Activated T-helper 1 cell treated with Interleukin-2 at 50 U/mL for 16 hours (primary cell): ENCODE results near the gene ACACB.
A peak's percentile ranks its signal among the peaks of the same experiment; 100 is the strongest.
"Not testable (repeated sequence)": the region's sequence is repeated elsewhere in the genome, so short reads cannot be mapped to it uniquely, and the experiment has no call there.

Experiments used
- DNase-seq: peaks from one replicate; pipeline ENCODE4 v3.0.0-alpha.2; 2020; ENCODE audit warnings: low read depth

Gene ACACB

DNA sequence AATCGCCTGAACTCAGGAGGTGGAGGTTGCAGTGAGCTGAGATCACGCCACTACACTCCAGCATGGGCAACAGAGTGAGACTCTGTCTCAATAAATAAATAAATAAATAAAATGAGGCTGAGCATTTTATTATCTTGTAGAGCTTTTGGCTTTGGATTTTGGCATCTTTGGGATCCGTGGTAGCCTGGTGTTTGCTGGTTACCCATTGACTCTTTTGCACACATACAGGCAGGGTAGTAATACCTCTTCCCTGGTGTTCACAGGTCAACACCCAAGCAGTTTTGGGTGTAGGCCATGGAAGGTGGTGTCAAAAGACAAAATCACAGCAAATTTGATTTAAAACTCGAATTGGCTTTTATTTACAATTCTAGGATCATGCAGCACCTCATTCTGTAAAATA is 27.8 kb downstream of the ACACB start:
- no peak for DNase-seq

DNA sequence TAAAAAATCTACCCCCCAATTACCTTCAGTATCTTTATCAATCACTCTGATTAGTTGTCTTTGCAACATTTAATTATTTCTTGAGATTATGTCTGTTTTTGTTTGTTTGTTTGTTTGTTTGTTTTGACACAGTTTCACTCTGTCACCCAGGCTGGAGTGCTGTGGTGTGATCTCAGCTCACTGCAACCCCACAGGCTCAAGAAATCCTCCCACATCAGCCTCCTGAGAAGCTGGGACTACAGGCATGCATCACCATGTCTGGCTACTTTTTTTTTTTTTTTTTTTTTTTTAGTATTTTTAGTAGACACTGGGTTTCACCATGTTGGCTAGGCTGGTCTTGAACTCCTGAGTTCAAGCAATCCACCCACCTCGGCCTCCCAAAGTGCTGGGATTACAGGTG is 30.7 kb downstream of the ACACB start:
- DNase-seq: not testable (repeated sequence)

- no peak for DNase-seq
Observed at GRCh38 chr12:109147954-109148353, 31.6 kb downstream of the ACACB start.

DNA sequence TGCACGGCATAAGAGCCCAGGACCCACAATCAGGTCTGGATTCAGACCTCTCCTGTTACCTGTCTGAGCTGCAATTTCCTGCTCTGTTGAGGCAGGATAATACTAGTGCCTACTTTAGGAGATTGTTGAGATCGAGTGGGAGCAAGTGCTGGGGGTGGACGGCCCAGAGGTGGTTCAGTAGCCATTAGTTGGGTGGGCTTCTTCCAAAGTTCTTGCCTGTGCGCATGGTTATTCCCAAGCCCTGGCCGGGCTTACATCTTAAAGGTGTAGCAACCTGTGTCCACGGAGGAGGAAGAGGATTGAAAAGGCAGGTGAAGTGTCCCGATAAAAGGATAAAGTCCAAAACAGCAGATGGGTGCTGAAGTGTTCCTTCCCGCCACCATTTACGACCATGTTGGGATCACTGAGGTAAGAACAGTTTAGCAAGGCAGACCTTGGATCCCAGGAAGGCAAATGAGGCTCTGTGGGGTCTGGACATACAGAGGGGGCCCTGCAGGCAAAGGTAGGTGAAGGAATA is 33.8 kb downstream of the ACACB start:
- no peak for DNase-seq

DNA sequence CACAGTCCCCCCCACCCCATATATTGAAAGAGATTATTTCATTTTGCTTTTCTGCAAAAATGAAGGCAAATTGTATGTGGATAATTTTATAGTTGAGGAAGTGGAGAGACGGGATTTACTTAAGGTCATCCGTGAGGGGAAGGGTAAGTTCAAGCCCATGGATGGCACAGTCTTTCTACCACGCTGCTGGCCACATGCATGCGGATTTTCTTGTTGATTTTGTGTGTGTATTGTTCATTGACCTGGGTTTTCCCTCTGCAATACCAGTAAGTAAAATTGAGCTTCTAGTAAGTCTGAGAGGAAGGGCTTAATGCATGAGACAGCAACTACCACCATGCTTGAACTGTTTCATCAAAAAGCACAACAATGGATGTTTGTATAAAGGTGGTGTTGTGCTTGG is 35.1 kb downstream of the ACACB start:
- DNase-seq: no peak

DNA sequence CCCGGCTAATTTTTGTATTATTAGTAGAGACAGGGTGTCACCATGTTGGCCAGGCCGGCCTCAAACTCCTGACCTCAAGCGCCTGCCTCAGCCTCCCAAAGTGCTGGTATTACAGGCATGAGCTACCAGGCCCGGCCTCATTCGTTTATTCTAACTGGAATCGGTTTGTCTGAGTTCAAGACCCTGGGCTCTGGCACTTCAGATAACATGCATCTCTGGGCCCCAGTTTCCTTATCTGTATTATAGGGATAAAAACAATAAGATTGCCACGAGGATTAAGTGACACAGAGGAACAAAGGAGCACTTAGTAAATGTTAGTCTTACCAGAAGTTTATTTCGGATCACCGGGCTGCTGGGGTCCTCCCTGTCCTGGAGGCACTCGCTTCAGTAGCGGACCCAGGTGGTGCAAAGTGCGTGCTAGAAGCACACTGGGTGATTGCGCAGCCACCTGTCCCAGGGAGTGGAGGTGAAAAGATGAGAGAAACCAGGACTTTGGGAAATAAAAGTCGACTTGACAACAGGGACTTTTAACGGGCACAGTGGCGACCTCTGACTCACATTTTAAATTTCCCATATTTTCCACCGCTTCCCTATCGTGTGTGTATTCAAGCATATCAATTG is 37.5 kb downstream of the ACACB start:
- DNase-seq: no peak

DNA sequence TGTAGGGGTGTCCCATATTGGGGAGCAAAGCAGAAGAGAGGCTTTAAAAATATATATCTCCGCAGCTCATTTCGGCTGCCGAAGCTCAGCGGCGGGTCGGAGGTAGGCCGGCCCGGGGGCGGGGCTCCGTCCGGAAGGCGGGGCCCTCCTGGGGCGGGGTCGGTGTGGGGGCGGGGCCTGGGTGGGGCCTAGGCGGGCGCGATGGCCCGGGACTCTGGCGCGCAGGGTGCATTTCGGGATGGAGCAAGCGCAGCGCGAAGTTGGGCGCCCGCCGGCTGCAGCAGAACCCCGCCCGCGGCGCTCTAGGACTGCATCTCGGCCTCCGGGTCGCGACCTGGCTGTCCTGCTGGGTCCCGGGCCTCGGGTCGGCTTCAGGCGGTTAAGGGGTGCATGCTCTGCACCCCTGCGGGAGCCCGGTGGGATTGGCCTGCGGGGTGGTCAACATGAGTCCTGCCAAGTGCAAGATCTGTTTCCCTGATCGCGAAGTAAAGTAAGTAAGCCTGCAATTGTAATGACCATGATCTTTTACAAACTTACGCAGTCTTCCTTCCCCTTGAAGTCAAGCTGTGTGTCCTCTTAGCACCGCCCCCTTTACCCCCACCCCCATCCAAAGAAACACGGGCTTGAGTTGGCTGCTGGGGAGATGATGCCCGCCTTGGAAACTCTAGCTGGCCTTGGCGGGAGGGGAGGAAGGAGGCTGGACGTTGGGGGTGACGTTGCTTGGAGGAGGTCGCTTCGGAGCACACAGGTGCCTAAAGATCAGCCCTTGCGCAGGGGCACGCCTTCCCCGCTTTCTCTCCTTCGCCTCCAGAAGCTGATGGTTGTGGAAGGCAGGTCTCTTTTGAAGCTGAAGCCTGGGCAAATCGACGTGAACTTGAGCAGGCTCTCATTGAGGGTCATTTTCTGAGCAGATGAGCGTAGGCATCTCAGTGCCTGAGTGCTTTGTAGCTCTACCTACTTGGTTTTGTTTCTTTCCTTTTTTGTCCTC is 38.4 kb downstream of the ACACB start:
- DNase-seq: peak; percentile 74

DNA sequence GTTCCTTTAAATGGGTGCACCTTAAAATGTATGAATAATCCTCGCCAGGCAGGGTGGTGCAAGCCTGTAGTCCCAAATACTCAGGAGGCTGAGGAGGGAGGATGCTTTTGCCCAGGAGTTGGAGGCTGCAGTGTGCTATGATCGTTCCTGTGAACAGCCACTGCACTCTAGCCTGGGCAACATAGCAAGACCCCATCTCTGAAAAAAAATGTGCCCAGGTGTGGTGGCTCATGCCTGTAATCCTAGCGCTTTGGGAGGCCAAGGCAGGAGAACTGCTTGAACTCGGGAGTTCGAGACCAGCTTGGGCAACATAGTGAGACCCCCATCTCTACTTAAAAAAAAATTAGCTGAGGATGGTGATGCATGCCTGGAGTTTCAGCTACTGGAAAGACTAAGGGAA is 39.6 kb downstream of the ACACB start:
- DNase-seq: no peak

- DNase-seq: no peak
Observed at GRCh38 chr12:109156586-109156985, 40.2 kb downstream of the ACACB start.

DNA sequence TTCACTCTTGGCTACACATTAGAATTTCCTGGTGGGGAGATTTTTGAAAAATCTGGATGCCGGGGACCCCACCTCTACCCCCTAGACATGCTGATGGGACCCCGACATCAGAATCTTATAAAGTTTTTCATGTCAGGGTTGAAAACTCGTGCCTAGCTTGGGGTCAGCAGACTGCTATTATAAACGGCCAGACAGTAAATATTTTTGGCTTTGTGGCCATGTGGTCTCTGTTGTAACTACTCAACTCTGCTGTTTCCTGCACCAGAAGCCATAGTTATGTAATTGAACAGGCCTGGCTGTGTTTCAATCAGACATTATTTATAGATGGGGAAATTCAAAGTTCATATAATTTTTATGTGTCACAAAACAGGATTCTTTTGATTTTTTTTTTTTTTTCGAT is 41.6 kb downstream of the ACACB start:
- no peak for DNase-seq

DNA sequence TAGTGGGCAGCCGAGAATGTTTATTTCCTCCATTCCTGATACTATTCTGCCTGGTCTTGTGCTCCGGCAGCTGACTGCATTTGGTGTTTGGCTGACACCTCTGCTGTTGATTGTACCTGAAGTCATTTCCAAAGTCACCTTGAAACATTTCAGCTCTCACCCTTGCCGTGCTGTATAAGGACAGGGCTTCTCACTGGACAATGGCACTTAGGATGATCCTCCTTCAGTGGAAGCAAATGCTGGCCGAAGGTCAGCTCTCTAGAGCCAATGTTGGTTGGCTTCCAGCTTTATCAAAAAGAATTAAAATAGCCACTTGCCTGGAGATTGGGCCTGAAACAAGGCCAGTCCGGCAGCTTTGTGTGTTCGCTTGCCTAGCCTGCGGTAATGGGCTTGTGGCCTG is 44.0 kb downstream of the ACACB start:
- no peak for DNase-seq

GRCh38 chr12:109160873-109161272 is 44.5 kb downstream of the ACACB start:
- no peak for DNase-seq

DNA sequence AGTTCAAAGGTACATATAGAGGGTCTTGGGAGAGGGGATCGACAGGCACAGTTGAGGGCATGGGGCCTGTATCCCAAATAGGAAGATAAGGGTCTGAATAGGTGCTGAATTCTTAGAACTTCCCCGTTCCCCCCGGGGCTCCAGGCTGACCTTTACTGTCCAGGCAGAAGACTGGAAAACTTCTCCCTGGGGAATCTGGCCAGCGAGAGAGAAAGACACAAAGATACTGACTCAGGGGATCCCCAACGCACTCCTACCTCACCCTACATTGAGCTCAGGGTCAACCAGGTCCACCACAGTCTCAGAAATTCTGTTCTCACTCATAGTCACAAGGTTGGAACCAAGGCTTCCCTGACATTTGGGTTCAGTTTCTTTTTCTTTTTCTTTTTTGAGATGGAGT is 46.2 kb downstream of the ACACB start:
- no peak for DNase-seq

DNA sequence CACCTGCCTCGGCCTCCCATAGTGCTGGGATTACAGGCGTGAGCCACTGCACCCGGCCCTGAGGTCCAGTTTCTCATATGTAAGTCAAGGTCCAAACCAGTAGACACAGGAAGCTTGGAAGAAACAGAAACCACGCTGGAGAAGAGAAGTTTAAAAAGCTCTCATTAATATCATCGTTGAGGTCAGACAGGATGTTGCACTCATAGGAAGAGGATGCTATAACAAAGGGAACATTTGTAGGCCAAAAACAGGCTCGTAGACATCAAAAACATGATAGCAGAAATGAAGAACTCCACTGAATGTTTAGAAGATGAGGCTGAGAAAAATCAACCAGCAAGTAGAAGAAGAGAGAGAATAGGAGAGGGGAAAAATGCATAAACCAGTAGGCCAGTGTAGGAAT is 46.8 kb downstream of the ACACB start:
- no peak for DNase-seq

GRCh38 chr12:109165599-109165998 is 49.2 kb downstream of the ACACB start:
- no peak for DNase-seq

GRCh38 chr12:109166371-109166770 is 50.0 kb downstream of the ACACB start:
- no peak for DNase-seq

- no peak for DNase-seq
Observed at GRCh38 chr12:109167781-109168180, 51.4 kb downstream of the ACACB start.

- no peak for DNase-seq
Observed at GRCh38 chr12:109169262-109169661, 52.9 kb downstream of the ACACB start.

GRCh38 chr12:109169686-109170085 is 53.3 kb downstream of the ACACB start:
- no peak for DNase-seq

DNA sequence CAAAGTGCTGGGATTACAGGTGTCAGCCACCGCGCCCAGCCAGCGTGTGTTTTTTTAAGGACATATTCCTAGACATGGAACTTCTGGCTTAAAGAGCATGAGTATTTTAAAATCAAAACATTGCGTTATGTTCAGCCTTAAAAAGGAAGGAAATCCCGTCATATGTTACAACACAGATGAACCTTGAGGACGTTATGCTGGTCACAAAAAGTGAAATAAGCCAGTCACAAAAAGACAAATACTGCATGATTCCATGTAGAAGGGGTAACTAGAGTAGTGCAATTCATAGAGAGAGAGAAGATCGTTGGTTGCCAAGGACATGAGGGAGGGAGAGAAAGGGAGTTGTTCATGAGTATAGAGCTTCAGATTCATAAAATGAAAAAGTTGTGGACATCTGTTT is 53.9 kb downstream of the ACACB start:
- no peak for DNase-seq

DNA sequence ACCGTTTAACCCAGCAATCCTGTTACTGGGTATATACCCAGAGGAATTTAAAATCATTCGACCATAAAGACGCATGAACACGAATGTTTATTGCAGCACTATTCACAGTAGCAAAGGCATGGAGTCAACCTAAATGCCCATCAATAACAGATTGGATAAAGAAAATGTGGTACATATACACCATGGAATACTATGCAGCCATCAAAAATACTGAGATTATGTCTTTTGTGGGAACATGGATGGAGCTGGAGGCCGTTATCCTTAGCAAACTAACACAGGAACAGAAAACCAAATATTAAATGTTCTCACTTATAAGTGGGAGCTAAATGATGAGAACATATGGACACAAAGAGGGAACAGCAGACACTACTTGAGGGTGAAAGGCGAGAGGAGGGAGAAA is 56.4 kb downstream of the ACACB start:
- not testable (repeated sequence) for DNase-seq

DNA sequence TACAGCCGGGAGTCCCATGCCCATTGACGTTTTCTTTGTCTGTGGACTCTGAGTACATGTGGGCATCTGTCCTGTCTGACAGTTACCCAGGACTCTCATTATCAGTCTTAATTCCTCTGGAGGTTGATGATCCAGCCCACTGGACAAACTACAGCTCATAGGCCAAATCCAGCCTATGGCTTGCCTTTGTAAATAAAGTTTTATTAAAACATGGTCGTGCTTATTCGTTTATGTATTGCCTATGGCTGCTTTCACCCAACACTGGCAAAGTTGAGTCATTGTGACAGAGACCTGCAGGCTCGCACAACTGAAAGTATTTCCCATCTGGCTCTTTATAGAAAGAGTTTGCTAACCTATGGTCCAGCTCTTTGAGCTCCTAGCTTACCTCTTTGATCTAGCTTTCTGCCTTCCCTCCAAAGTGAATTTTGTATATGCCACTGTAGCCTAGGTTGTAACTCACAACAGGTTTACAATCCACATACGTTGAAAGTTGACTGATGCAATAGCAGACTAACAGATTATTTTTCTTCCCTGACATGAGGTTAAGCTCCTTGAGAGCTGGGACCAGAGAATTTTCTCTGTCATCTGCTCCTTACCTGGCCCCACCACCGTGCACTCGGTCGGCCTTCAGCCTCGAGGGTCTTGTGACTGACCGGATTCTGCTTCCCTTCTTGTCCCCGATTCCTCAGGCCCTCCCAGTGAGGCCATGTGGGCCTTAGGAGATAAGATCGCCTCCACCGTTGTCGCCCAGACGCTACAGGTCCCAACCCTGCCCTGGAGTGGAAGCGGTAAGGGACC is 57.3 kb downstream of the ACACB start:
- DNase-seq: no peak
